HCT116 (cell line): ENCODE data around the gene SEMA4C. TPM values are rescaled to one million over a fixed set of nuclear protein-coding genes. Genes with fewer than 3 reads are reported as not detected.

Experiments
- ATAC-seq: fragments of 200-7000 bp; cut with Tn5 transposase; 2 replicates; pipeline ENCODE4 v1.9.1; 2020; ENCODE audit warnings: mild to moderate bottlenecking, moderate library complexity
- BruUV-seq: library from RNA; stranded (reverse); fragments of 400-500 nt; replicated peaks from 2 replicates; lab custom pipeline; 2021; lab: Mats Ljungman, UMichigan
- CTCF ChIA-PET: fragments of 300-600 bp; sonication (Branson Sonifier 250); formaldehyde crosslinking; loops from one replicate; lab custom pipeline; 2021; ENCODE audit warnings: antibody characterized with exemption; lab: Charles Lee
- POLR2A ChIA-PET: fragments of 300-600, 350-600 bp; sonication (Branson Sonifier 250); formaldehyde crosslinking; loops from one replicate; lab custom pipeline; 2021; ENCODE audit warnings: antibody characterized with exemption; lab: Charles Lee
- RAD21 ChIA-PET, 2 experiments: fragments of 300-600 bp; sonication (Branson Sonifier 250); formaldehyde crosslinking; loops; one replicate each; lab custom pipeline; 2023; ENCODE audit warnings: low total read pairs in 2 of 2; ENCODE audit not compliant: uncharacterized antibody in 2 of 2, unreplicated experiment in 2 of 2, low non-redundant PET in 1 of 2; lab: Charles Lee
- DNase-seq: peaks from one replicate; pipeline ENCODE4 v3.0.0-alpha.2; 2010; ENCODE audit warnings: low read depth, low spot score
- H2AFZ ChIP-seq: fragments of 200-600 bp; shearing (Covaris generic), sonication (generic); 2 replicates; pipeline ENCODE4 v1.6.1; 2017; ENCODE audit warnings: low read depth, mixed run types, mixed read lengths, antibody characterized with exemption, low read length; ENCODE audit not compliant: poor library complexity, severe bottlenecking
- H3K27ac ChIP-seq: 2 replicates; pipeline ENCODE4 v1.5.1; 2012; ENCODE audit warnings: low read depth, low read length
- H3K27me3 ChIP-seq: fragments of 200-600 bp; sonication (generic); 2 replicates; pipeline ENCODE4 v1.6.1; 2016; ENCODE audit warnings: mixed run types, low read length, mixed read lengths; ENCODE audit not compliant: insufficient read depth
- H3K36me3 ChIP-seq, 2 experiments: fragments of 200-500 bp in 1 of 2; fragments of 200-600 bp in 1 of 2; sonication (Bioruptor generic) in 1 of 2; sonication (generic) in 1 of 2; 2 replicates each; pipeline versions ENCODE4 v1.5.1 to v1.6.1; 2014 to 2016; ENCODE audit warnings: low read length in 2 of 2, inconsistent platforms in 1 of 2, mixed read lengths in 1 of 2, mixed run types in 1 of 2; ENCODE audit not compliant: insufficient read depth in 2 of 2, control insufficient read depth in 1 of 2
- H3K4me1 ChIP-seq, 2 experiments: fragments of 200-600 bp in 1 of 2; sonication (generic) in 1 of 2; 2 replicates each; pipeline versions ENCODE4 v1.5.1 to v1.6.1; 2012 to 2017; ENCODE audit warnings: low read length in 2 of 2, inconsistent platforms in 1 of 2, mild to moderate bottlenecking in 1 of 2, mixed read lengths in 1 of 2, mixed run types in 1 of 2, moderate library complexity in 1 of 2; ENCODE audit not compliant: insufficient read depth in 2 of 2, control insufficient read depth in 1 of 2
- H3K4me2 ChIP-seq: fragments of 200-600 bp; sonication (generic); 2 replicates; pipeline ENCODE4 v1.6.1; 2017; ENCODE audit warnings: mixed run types, low read length, mixed read lengths
- H3K4me3 ChIP-seq, 2 experiments: fragments of 200-600 bp in 1 of 2; sonication (generic) in 1 of 2; replicated peaks in 1 of 2; 2 replicates each; pipeline ENCODE4 v1.5.1; 2011 to 2016; ENCODE audit warnings: low read length in 2 of 2, control low read depth in 1 of 2, low read depth in 1 of 2, mild to moderate bottlenecking in 1 of 2, mixed read lengths in 1 of 2, mixed run types in 1 of 2
- H3K79me2 ChIP-seq: fragments of 200-600 bp; sonication (generic); 2 replicates; pipeline ENCODE4 v1.6.1; 2017; ENCODE audit warnings: mild to moderate bottlenecking, mixed run types, low read length, moderate library complexity, mixed read lengths; ENCODE audit not compliant: insufficient read depth
- H3K9ac ChIP-seq: fragments of 200-600 bp; sonication (generic); 2 replicates; pipeline ENCODE4 v1.6.1; 2016; ENCODE audit warnings: low read length, mixed read lengths
- H3K9me2 ChIP-seq: fragments of 200-600 bp; sonication (generic), shearing (Covaris generic); 2 replicates; pipeline ENCODE4 v1.6.1; 2017; ENCODE audit warnings: mixed run types, mild to moderate bottlenecking, moderate library complexity; ENCODE audit not compliant: insufficient read depth
- H3K9me3 ChIP-seq, 2 experiments: fragments of 200-500 bp in 1 of 2; fragments of 200-600 bp in 1 of 2; sonication (Bioruptor generic) in 1 of 2; sonication (generic) in 1 of 2; 2 replicates each; pipeline ENCODE4 v1.6.1; 2014 to 2017; ENCODE audit warnings: low read length in 2 of 2, mixed read lengths in 2 of 2, inconsistent platforms in 1 of 2, low read depth in 1 of 2, mild to moderate bottlenecking in 1 of 2, mixed run types in 1 of 2, moderate library complexity in 1 of 2; ENCODE audit not compliant: control insufficient read depth in 1 of 2, insufficient read depth in 1 of 2
- H4K20me1 ChIP-seq: fragments of 200-600 bp; sonication (generic), shearing (Covaris generic); 2 replicates; pipeline ENCODE4 v1.6.1; 2017; ENCODE audit warnings: mixed run types, mild to moderate bottlenecking, moderate library complexity; ENCODE audit not compliant: insufficient read depth
- ATF3 ChIP-seq: IDR thresholded peaks from 2 replicates; pipeline ENCODE4 v1.6.1; 2012
- CBX3 ChIP-seq: IDR thresholded peaks from 2 replicates; pipeline ENCODE4 v1.6.1; 2012; ENCODE audit warnings: low read depth
- CTCF ChIP-seq, 3 experiments: fragments of 200-600 bp in 1 of 3; sonication (generic) in 1 of 3; IDR thresholded peaks in 2 of 3; conservative IDR thresholded peaks in 1 of 3; 2 replicates each; pipeline ENCODE4 v1.5.1; 2012 to 2017; ENCODE audit warnings: low read depth in 2 of 3, low read length in 2 of 3, antibody characterized with exemption in 1 of 3, borderline replicate concordance in 1 of 3, control low read depth in 1 of 3, mild to moderate bottlenecking in 1 of 3, mixed read lengths in 1 of 3, mixed run types in 1 of 3, moderate library complexity in 1 of 3; ENCODE audit not compliant: insufficient read depth in 1 of 3
- ELF1 ChIP-seq: IDR thresholded peaks from 2 replicates; pipeline ENCODE4 v1.6.1; 2012; ENCODE audit warnings: low read depth, borderline replicate concordance
- FOSL1 ChIP-seq: IDR thresholded peaks from 2 replicates; pipeline ENCODE4 v1.6.1; 2012; ENCODE audit warnings: low read depth
- MAX ChIP-seq: IDR thresholded peaks from 2 replicates; pipeline ENCODE4 v1.6.1; 2012
- POLR2A ChIP-seq: IDR thresholded peaks from 2 replicates; pipeline ENCODE4 v1.7.0; 2011; ENCODE audit warnings: borderline replicate concordance; ENCODE audit not compliant: insufficient read depth, insufficient read length; ENCODE audit errors: extremely low read depth
- POLR2AphosphoS5 ChIP-seq: IDR thresholded peaks from 2 replicates; pipeline ENCODE4 v1.6.1; 2011; ENCODE audit warnings: mild to moderate bottlenecking, low read depth, low read length, moderate library complexity
- REST ChIP-seq: IDR thresholded peaks from 2 replicates; pipeline ENCODE4 v1.6.1; 2012; ENCODE audit warnings: low read depth
- SIN3A ChIP-seq: IDR thresholded peaks from 2 replicates; pipeline ENCODE4 v1.6.1; 2012; ENCODE audit warnings: low read depth
- SP1 ChIP-seq: IDR thresholded peaks from 2 replicates; pipeline ENCODE4 v1.6.1; 2012; ENCODE audit warnings: low read depth
- SRF ChIP-seq: IDR thresholded peaks from 2 replicates; pipeline ENCODE4 v1.6.1; 2012; ENCODE audit warnings: low read depth
- YY1 ChIP-seq: IDR thresholded peaks from 2 replicates; pipeline ENCODE4 v1.6.1; 2011; ENCODE audit warnings: low read length, low read depth, moderate library complexity, mild to moderate bottlenecking; ENCODE audit not compliant: insufficient replicate concordance; ENCODE audit errors: extremely low read depth
- ZBTB33 ChIP-seq: IDR thresholded peaks from 2 replicates; pipeline ENCODE4 v1.6.1; 2011; ENCODE audit warnings: mild to moderate bottlenecking, low read length, moderate library complexity; ENCODE audit not compliant: insufficient replicate concordance; ENCODE audit errors: extremely low read depth
- ZFX ChIP-seq: fragments of 450-650 bp; IDR thresholded peaks from 2 replicates; pipeline ENCODE4 v1.6.1; 2017
- ZNF274 ChIP-seq: fragments of 200-500 bp; sonication (Bioruptor generic); IDR thresholded peaks from 2 replicates; pipeline ENCODE4 v1.6.1; 2014; ENCODE audit warnings: mild to moderate bottlenecking, low read depth, low read length, inconsistent platforms
- intact Hi-C: fragments of 100-400 bp; cut with micrococcal nuclease; formaldehyde crosslinking; loops from 2 replicates; pipeline ENCODE4 v1.10.0; 2022
- total RNA-seq: library from RNA; stranded (reverse); gene quantifications from one replicate; pipeline ENCODE4 v1.2.1, GENCODE V29; 2021; ENCODE audit not compliant: unreplicated experiment

SEMA4C gene
- total RNA-seq, 1 experiment from 2014 or later = 25.4 TPM

GRCh38 chr2:96866586-96866985 is 3.3 kb downstream of the SEMA4C start (continued):
- TF ChIP-seq YY1 (no peak), ZBTB33 (no peak), MAX (no peak), ZFX (no peak), SRF (no peak)

- Histone ChIP-seq H3K4me1 (peaks cover 14 to 24% of the 10 kb centered on the region in 2 experiments), H3K9me3 (no peaks in the 10 kb centered on the region), H3K4me2 (no peak overlapping the region), H3K9me2 (no peaks in the 10 kb centered on the region), H3K27me3 (no peaks in the 10 kb centered on the region), H3K27ac (no peak overlapping the region), H3K4me3 (no peak overlapping the region), H3K36me3 (peaks cover 25 to 28% of the 10 kb centered on the region in 2 experiments), H4K20me1 (no peaks in the 10 kb centered on the region), H2AFZ (no peak overlapping the region), H3K79me2 (peaks cover 25% of the 10 kb centered on the region; the same call in 1 of the 2 replicates), H3K9ac (no peak overlapping the region)
- CTCF ChIA-PET = no interaction called here
- RAD21 ChIA-PET = no interaction called here
- DNase-seq = no peak
- POLR2A ChIA-PET = no interaction called here
- no peak for ATAC-seq
- BruUV-seq = no TSS peak
- intact Hi-C loops = no loop called here
- TF ChIP-seq ZNF274 (no peak), ZFX (no peak), POLR2AphosphoS5 (no peak), ATF3 (no peak), SIN3A (no peak), CTCF (IDR thresholded peaks at IDR 0.05 in 2 of 3, conservative IDR thresholded peaks at IDR 0.05 in 1 of 3; ENCODE audit: borderline replicate concordance in 1 of 3, insufficient read depth in 1 of 3, low read depth in 2 of 3, low read length in 2 of 3) (no peak), SRF (no peak), CBX3 (no peak), REST (no peak), FOSL1 (no peak), POLR2A (no peak), SP1 (no peak), ELF1 (no peak)
Measured at GRCh38 chr2:96866149-96866548, 3.7 kb downstream of the SEMA4C start.
